GM18907 (cell line): ENCODE data around the gene UNC45A.
"Not testable (repeated sequence)": the region's sequence is repeated elsewhere in the genome, so short reads cannot be mapped to it uniquely, and the experiment has no call there.

Source experiments
- ATAC-seq: cut with Tn5 transposase; IDR thresholded peaks from one replicate; pipeline ENCODE4 v1.9.1; 2021; ENCODE audit warnings: mild to moderate bottlenecking, moderate library complexity; ENCODE audit not compliant: unreplicated experiment

Gene UNC45A

GRCh38 chr15:90902840-90903732 is 32.0 kb upstream of the UNC45A start, which contains the start of gene MAN2A2:
Gene MAN2A2 (plus strand): TSS chr15:90903302. CDS start chr15:90904208, 906 bp downstream.
- peak; percentile 50 for ATAC-seq

DNA sequence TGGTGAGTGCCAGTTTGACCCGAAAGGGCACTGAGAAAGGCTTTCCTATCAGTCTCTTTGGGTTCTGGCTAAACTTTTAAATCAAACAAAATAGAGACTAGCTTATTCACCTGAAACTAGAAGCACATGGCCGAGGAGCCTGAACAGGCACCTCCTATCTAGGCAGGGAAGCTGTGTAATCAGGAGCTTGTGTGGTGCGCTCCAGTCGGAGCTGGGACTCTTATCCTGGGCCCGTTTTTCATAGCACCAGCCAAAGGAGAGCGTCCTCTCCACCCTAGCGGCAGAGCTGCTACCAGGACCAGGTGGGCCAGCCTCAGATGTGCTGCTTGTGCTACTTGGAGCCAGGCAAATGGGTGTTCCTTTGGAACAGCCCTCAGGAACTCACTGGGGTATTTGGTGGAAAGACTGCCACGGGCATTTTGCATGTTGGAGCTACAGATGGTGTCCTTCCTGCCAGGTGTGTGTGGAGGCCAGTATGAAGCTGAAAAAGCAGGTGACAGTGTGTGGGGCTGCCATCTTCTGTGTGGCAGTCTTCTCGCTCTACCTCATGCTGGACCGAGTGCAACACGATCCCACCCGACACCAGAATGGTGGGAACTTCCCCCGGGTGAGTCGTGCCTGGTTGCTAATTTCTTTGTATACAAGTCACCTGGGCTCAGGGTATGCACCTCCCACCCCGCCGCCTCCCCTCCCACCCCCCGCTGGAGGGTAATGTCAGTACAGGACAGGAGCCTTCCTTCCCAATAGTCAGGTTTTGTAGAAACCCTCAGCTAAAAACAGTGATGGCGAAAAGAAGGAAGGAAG is 31.1 kb upstream of the UNC45A start:
- ATAC-seq = no peak

DNA sequence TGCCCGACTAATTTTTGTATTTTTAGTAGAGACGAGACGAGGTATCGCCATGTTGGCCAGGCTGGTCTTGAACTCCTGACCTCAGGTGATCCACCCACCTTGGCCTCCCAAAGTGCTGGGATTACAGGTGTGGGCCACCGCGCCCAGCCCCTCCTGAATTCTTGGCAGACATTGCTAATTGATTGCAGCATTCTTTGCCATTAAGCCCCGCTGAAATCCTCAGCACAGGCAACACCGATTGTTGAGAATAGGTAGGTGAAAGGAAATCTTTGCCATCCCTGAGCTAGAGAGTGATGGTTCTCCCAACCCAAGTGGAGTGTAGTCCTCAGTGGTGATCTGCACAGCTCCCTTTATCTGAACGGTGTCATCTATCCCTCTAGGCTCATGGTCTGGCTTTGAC is 30.3 kb upstream of the UNC45A start:
- ATAC-seq = no peak

GRCh38 chr15:90905306-90906180 is 29.5 kb upstream of the UNC45A start:
- ATAC-seq = no peak

- ATAC-seq = no peak
Observed at GRCh38 chr15:90906181-90906849, 28.8 kb upstream of the UNC45A start.

- no peak for ATAC-seq
Observed at GRCh38 chr15:90907051-90907660, 27.9 kb upstream of the UNC45A start.

- no peak for ATAC-seq
Observed at GRCh38 chr15:90907838-90908507, 27.1 kb upstream of the UNC45A start.

GRCh38 chr15:90909449-90909848 is 25.6 kb upstream of the UNC45A start:
- not testable (repeated sequence) for ATAC-seq

- no peak for ATAC-seq
Observed at GRCh38 chr15:90909976-90910375, 25.1 kb upstream of the UNC45A start.

DNA sequence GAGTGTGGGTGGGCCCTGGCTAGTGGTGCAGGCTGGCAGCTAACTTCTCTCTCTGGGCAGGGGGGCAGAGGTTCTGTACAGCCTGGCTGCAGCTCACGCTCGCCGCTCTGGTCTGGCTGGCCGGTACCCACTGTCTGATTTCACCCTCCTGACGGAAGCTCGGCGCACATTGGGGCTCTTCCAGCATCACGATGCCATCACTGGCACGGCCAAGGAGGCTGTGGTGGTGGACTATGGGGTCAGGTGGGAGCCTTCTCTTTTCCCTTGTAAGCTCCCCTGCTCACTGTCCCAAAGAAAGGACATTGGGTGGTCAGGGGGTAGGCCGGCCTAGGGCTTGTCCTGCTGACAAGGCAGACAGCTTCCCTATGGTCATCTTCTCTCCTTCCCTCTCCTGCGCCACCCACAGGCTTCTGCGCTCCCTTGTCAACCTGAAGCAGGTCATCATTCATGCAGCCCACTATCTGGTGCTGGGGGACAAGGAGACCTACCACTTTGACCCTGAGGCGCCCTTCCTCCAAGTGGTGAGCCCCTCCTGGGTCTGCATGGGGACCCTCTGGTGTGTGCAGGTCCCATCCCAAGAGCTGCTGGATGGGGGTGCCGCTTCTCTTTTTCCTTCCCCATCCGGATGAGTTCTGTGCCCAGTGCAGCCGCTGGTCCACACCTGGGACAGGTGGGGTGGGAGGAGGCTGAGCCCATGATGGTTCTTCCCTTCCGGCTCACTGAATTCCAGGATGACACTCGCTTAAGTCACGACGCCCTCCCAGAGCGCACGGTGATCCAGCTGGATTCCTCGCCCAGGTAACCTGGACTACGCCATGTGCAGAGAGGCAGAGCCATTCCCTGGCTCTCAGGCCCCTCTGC is 24.4 kb upstream of the UNC45A start:
- no peak for ATAC-seq

DNA sequence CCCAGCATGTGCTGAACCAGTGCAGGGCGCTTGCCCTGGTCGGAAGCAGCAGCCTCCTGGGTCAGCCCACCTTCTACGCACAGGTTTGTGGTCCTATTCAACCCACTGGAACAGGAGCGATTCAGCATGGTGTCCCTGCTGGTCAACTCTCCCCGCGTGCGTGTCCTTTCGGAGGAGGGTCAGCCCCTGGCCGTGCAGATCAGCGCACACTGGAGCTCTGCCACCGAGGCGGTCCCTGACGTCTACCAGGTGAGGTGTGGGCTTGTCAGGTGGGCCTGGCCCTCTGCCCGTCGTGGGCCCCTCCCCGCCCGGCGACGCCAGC is 23.8 kb upstream of the UNC45A start:
- ATAC-seq = no peak

GRCh38 chr15:90911906-90912769 is 22.9 kb upstream of the UNC45A start:
- ATAC-seq = no peak

DNA sequence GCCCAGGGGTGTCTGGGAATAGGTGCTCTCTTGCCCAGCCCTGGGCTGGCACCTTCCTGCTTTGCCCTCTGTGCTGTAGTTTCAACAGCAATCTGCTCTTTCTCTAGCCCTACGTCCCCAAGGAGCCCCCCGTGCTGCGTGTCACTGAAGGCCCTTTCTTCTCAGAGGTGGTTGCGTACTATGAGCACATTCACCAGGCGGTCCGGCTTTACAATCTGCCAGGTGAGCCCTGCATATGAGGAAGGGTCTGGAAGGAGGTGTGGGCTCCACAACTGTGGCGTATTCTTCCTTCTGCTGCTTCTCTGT is 22.4 kb upstream of the UNC45A start:
- no peak for ATAC-seq

DNA sequence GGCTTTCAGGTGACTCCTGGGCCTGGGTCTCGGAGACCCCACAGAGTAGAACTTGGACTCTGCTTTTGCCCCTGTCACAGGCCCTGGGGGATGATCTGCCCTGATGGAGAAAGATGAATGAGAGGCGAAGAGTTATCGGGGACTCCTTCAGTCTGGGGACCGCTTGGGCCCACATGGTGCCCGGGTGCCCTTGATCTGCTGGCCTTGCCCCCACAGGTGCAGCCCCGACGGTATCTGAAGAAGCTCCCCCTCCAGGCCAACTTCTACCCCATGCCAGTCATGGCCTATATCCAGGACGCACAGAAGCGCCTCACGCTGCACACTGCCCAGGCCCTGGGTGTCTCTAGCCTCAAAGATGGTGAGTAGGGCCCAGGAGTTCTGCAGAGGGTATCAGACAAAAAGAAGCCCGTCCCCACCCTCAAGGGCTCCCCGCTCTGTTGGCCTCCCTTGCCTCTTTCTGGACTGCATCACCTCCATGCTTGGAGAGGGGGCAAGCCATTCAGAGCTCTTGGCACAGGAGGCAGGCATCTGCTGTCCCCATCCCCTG is 21.6 kb upstream of the UNC45A start:
- ATAC-seq = no peak

GRCh38 chr15:90914305-90915080 is 20.6 kb upstream of the UNC45A start:
- no peak for ATAC-seq

DNA sequence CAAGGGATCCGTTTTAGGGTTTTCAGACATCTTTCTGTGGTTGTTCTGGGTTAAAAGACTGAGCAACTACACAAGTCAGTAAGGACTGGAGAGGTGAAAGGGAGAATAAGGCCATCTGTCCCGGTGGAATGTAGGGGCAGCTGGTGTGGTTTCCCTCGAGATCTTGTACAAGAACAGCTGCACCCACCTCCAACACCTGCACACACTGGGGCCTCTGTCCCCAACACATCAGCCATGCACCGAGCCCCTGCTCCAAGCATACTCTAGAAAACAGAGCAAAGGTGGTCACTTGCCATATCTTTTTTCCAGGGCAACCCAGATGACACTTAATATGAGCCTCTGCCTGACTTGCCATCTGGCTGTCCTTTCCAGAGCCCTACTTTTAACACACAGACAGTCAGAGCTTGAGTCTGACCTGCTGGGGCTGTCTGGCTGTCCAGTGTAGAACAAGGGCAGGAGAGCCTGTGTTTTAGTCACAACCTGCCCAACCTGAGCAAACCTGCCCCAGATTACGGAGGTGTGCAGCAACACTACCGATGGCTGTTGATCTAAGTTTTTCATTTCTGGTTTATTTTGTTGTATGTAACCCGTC is 19.8 kb upstream of the UNC45A start:
- no peak for ATAC-seq
